Fibroblast of mammary gland (primary cell): ENCODE measurements around the gene LSP1.

Experiments
- DNase-seq: peaks from one replicate; pipeline ENCODE4 v3.0.0-alpha.2; 2010; ENCODE audit warnings: low read depth
- H3K4me3 ChIP-seq: 2 replicates; pipeline ENCODE4 v1.5.1; 2011; ENCODE audit warnings: low read depth, mild to moderate bottlenecking, low read length, moderate library complexity; ENCODE audit not compliant: control insufficient read depth
- TF ChIP-seq, protein P1 (sequence below): conservative IDR thresholded peaks from 2 replicates; pipeline ENCODE4 v1.5.1; 2011; ENCODE audit warnings: low read depth, low read length, inconsistent platforms; ENCODE audit not compliant: control insufficient read depth, insufficient read depth

The LSP1 gene

DNA sequence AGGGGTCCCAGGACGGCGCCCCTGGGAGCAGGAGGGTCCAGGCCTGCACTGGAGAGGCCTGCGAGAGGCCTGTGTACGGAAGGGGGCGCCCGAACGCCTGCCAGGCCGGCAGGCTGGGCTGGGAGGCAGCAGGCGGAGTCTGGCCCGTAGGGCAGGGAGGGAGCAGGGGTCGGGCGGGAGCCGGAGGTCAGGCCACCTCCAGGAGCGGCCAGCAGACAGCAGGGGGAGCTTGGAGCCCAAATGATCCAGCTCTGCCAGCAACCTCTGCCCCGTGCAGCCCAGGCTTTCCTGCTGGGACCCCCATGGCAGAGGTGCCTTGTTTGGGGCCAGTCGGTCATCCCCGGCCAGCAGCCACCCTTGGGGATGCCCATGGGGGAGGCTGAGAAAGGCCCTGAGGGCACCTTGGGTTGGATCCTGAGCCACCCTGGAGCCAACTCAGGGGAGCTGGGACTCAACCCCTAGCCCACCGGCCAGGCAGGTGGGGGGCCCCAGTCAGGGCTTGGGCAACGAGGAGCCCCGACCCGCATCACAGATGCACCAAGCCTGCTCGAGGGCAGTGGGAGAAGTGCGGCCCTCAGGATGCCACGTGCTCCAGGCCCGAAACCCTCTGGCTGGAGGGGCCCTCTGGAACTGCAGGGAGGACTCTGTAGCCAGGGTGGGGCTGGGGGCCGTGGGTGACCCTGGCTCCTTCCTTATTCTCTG is 27.7 kb upstream of the LSP1 start:
- DNase-seq = no peak
- no peak overlapping the region for H3K4me3 ChIP-seq
- TF ChIP-seq, protein P1, sequence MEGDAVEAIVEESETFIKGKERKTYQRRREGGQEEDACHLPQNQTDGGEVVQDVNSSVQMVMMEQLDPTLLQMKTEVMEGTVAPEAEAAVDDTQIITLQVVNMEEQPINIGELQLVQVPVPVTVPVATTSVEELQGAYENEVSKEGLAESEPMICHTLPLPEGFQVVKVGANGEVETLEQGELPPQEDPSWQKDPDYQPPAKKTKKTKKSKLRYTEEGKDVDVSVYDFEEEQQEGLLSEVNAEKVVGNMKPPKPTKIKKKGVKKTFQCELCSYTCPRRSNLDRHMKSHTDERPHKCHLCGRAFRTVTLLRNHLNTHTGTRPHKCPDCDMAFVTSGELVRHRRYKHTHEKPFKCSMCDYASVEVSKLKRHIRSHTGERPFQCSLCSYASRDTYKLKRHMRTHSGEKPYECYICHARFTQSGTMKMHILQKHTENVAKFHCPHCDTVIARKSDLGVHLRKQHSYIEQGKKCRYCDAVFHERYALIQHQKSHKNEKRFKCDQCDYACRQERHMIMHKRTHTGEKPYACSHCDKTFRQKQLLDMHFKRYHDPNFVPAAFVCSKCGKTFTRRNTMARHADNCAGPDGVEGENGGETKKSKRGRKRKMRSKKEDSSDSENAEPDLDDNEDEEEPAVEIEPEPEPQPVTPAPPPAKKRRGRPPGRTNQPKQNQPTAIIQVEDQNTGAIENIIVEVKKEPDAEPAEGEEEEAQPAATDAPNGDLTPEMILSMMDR = peak; percentile 14

DNA sequence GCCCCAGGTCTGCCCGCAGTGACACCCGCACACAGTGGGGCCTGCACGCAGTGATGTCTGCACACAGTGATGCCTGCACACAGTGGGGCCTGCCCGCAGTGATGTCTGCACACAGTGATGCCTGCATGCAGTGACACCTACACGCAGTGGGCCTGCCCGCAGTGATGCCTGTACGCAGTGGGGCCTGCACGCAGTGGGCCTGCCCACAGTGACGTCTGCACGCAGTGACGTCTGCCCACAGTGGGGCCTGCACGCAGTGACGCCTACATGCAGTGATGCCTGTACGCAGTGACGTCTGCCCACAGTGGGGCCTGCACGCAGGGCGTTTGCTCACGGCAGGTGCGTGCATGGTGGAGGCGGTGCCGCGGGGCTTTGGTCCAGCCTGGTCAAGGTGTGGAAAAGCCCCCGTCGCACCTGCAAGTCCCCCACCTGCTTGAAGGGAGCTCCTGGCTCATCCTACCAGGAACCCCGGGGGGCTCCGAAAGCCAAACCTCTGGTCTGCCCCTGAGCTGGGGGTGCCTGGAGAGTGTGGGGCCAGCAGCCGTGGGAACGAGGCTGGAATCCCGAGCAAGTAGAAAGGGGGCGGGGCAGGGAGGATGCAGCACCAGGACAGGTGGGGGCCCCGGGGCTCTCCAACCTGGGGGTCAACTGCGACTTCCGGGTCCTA is 27.0 kb upstream of the LSP1 start:
- no peak for DNase-seq
- H3K4me3 ChIP-seq = no peak overlapping the region
- TF ChIP-seq, protein P1 = no peak

DNA sequence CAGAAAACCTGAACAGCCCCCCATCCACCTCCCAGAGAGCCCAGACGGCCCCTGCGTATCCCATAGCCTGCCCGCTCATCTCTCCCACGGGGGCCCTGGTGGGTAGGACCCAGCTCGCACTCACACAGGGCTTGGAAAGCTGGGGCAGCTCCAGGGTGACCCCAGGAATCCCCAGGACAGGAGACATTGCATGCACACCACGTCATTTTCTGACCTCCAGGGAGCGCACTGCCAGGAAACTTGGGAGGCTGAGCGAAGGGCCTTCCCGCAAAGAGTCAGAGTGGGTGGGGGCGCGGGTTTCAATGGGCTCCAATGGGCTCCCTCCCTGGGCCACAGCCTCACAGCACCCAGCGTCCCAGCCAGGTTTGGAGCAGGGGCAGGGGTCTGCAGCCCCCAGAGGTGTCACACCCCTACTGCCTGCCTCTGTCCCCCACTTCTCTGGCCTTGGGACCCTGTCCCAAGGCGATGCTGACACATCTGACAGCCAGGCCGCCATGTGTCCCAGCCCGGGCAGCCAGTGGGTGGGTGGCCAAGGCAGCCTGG is 26.3 kb upstream of the LSP1 start:
- DNase-seq = peak; percentile 41
- TF ChIP-seq, protein P1 = no peak
- H3K4me3 ChIP-seq = no peak overlapping the region

DNA sequence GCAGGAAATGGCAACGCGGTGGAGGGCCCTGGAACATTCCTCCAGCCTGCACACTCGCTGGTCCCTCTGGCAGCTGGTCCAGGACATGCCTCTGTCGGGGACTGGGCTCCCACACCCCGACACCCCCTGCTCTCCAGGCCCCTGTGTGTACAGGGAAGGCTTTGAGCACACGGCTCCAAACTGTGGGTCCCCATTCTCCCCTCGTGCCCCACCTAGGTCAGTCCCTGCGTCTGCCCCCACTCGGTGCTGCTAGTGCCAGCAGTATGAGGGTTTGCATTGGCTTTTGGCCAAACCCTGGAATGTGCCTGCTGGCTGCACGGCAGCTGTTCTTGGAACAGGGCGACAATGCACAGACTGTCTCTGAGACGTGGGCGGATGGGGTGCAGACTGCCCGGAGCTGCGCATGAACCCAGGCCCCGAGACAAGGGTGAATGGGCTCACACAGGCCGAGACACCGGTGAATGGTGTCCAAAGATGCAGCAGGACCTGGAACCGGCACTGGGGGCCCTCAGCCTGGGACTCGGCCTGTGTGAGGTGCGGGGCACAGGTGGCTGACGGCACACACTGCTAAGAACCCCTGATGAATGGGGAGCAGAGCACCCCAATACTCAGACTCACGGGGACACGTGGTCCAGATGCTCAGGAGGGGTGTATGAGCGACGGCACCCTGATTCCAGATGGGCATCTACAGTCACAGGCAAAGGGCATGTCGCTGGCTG is 25.6 kb upstream of the LSP1 start:
- TF ChIP-seq, protein P1 = no peak
- peak; percentile 28 for DNase-seq
- no peak overlapping the region for H3K4me3 ChIP-seq

DNA sequence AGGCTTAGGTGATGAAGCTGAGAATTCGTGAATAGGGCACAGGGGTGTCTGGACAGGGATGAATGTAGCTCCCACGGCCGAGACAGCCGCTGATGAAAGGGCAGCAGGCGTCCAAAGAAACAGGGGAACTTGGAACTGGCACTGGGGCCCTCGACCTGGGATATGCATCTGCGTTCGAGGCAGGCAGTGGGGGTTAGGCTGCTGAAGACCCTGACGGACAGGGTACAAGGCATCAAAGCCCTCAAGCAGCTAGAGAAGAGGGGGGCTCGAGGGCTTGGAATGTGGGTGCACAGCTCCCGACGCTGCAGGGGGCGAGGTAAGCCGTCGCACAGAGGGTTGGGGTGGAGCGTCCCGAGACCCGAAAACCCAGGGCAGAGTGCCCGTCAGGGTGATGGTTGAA is 25.0 kb upstream of the LSP1 start:
- H3K4me3 ChIP-seq = no peak overlapping the region
- no peak for DNase-seq
- TF ChIP-seq, protein P1 = no peak

DNA sequence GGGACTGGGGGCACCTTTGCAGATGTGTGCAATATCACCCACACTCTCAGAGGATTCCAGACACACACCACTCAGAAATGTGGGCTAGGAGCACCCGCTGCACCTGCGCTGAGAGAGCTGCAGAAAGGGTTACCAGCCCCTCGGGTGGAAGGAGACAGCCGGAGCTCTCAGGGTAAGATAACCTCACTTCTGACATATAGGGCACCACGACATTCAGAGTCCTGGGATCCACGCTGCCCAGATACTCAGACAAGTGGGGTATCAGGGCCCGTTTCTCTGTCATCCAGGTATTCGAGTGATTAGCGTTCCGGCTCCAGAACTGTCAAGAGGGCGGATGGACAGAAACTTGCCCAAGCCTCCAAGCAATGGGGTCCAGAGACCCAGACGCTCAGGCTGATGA is 24.3 kb upstream of the LSP1 start:
- TF ChIP-seq, protein P1 = no peak
- DNase-seq = no peak
- H3K4me3 ChIP-seq = no peak overlapping the region
